SK-N-SH treated with all-trans-retinoic acid at 6 μM for 48 hours (cell line): ENCODE results near the gene CDH16.

Experiments used
- ARNTL ChIP-seq: fragments of 450-650 bp; formaldehyde crosslinking; IDR thresholded peaks from 2 replicates; pipeline ENCODE4 v1.5.0; 2020; ENCODE audit warnings: low read depth, mild to moderate bottlenecking, moderate library complexity, borderline replicate concordance
- ISL1 ChIP-seq: fragments of 250-450 bp; sonication (Bioruptor Pico); IDR thresholded peaks from 2 replicates; pipeline ENCODE4 v2.1.2; 2022; ENCODE audit warnings: mild to moderate bottlenecking, moderate library complexity
- PATZ1 ChIP-seq: fragments of 250-450 bp; sonication (Bioruptor Pico); IDR thresholded peaks from 2 replicates; pipeline ENCODE4 v1.8.0; 2020; ENCODE audit warnings: mild to moderate bottlenecking, moderate library complexity, borderline replicate concordance
- RARB ChIP-seq: fragments of 250-450 bp; sonication (Bioruptor Pico); IDR thresholded peaks from 2 replicates; pipeline ENCODE4 v1.8.0; 2021; ENCODE audit warnings: mild to moderate bottlenecking, moderate library complexity
- TOX ChIP-seq: fragments of 250-450 bp; sonication (Bioruptor Pico); IDR thresholded peaks from 2 replicates; pipeline ENCODE4 v1.8.0; 2021; ENCODE audit warnings: mild to moderate bottlenecking, moderate library complexity, borderline replicate concordance
- ZC3H10 ChIP-seq: fragments of 250-450 bp; sonication (Bioruptor Pico); IDR thresholded peaks from 2 replicates; pipeline ENCODE4 v1.5.1; 2021; ENCODE audit warnings: mild to moderate bottlenecking, moderate library complexity
- ZFP3 ChIP-seq: fragments of 250-450 bp; sonication (Bioruptor Pico); IDR thresholded peaks from 2 replicates; pipeline ENCODE4 v1.5.0; 2020; ENCODE audit warnings: mild to moderate bottlenecking, moderate library complexity
- ZNF70 ChIP-seq: fragments of 450-650 bp; formaldehyde crosslinking; IDR thresholded peaks from 2 replicates; pipeline ENCODE4 v1.5.0; 2020; ENCODE audit warnings: mild to moderate bottlenecking, moderate library complexity
- TF ChIP-seq, protein P1 (sequence below): fragments of 250-450 bp; sonication (Bioruptor Pico); IDR thresholded peaks from 2 replicates; pipeline ENCODE4 v1.5.1; 2020; ENCODE audit warnings: low read depth, mild to moderate bottlenecking, moderate library complexity

- TF ChIP-seq ZNF70 (no peak), ZFP3 (no peak), TOX (CRISPR knock-in tag) (no peak), RARB (CRISPR knock-in tag) (no peak), PATZ1 (CRISPR knock-in tag) (no peak), ZC3H10 (CRISPR knock-in tag) (no peak), ISL1 (CRISPR knock-in tag) (no peak), ARNTL (CRISPR knock-in tag) (no peak)
- TF ChIP-seq, protein P1, sequence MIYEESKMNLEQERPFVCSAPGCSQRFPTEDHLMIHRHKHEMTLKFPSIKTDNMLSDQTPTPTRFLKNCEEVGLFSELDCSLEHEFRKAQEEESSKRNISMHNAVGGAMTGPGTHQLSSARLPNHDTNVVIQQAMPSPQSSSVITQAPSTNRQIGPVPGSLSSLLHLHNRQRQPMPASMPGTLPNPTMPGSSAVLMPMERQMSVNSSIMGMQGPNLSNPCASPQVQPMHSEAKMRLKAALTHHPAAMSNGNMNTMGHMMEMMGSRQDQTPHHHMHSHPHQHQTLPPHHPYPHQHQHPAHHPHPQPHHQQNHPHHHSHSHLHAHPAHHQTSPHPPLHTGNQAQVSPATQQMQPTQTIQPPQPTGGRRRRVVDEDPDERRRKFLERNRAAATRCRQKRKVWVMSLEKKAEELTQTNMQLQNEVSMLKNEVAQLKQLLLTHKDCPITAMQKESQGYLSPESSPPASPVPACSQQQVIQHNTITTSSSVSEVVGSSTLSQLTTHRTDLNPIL = no peak
Measured at GRCh38 chr16:66908116-66908515, 10.6 kb downstream of the CDH16 start.
